Neuronal stem cell (in vitro differentiated cells): ENCODE data around the gene CPS1.

Source experiments
- DNase-seq: peaks from one replicate; pipeline ENCODE4 v3.0.0-alpha.2; 2013; ENCODE audit warnings: low spot score
- H2AFZ ChIP-seq: one replicate; pipeline ENCODE4 v1.6.1; 2013; ENCODE audit warnings: mild to moderate bottlenecking, low read length, inconsistent platforms
- H2AK5ac ChIP-seq: 2 replicates; pipeline ENCODE4 v1.6.1; 2013; ENCODE audit warnings: low read depth, mild to moderate bottlenecking, inconsistent platforms, low read length, moderate library complexity, mixed read lengths
- H2BK120ac ChIP-seq: 2 replicates; pipeline ENCODE4 v1.6.1; 2013; ENCODE audit warnings: low read depth, mild to moderate bottlenecking, inconsistent platforms, low read length, moderate library complexity, mixed read lengths
- H2BK12ac ChIP-seq: one replicate; pipeline ENCODE4 v1.6.1; 2013; ENCODE audit warnings: low read length, inconsistent platforms
- H2BK15ac ChIP-seq: 2 replicates; pipeline ENCODE4 v1.6.1; 2013; ENCODE audit warnings: mild to moderate bottlenecking, low read length, inconsistent platforms, mixed read lengths
- H2BK5ac ChIP-seq: one replicate; pipeline ENCODE4 v1.6.1; 2013; ENCODE audit warnings: inconsistent platforms, mild to moderate bottlenecking, low read length, moderate library complexity
- H3K14ac ChIP-seq: one replicate; pipeline ENCODE4 v1.6.1; 2013; ENCODE audit warnings: low read length, inconsistent platforms
- H3K18ac ChIP-seq: 2 replicates; pipeline ENCODE4 v1.6.1; 2013; ENCODE audit warnings: low read length, inconsistent platforms
- H3K23ac ChIP-seq: 2 replicates; pipeline ENCODE4 v1.6.1; 2013; ENCODE audit warnings: low read depth, mild to moderate bottlenecking, mixed read lengths, low read length, inconsistent platforms; ENCODE audit not compliant: poor library complexity
- H3K27ac ChIP-seq: replicated peaks from 3 replicates; pipeline ENCODE4 v1.5.1; 2013; ENCODE audit warnings: low read length, inconsistent platforms
- H3K27me3 ChIP-seq, 3 experiments: 2 replicates each; pipeline ENCODE4 v1.6.1; 2013; ENCODE audit warnings: low read length in 3 of 3, mild to moderate bottlenecking in 2 of 3, inconsistent platforms in 1 of 3, low read depth in 1 of 3, mixed read lengths in 1 of 3, moderate library complexity in 1 of 3; ENCODE audit not compliant: control insufficient read depth in 3 of 3, insufficient read depth in 3 of 3
- H3K36me3 ChIP-seq, 2 donors: replicated peaks in 1 of 2; 2 replicates each; pipeline ENCODE4 v1.6.1; 2013; ENCODE audit warnings: low read length in 2 of 2; ENCODE audit not compliant: control insufficient read depth in 2 of 2, insufficient read depth in 2 of 2
- H3K4ac ChIP-seq: 2 replicates; pipeline ENCODE4 v1.6.1; 2013; ENCODE audit warnings: inconsistent platforms, mild to moderate bottlenecking, low read length, moderate library complexity
- H3K4me1 ChIP-seq, 2 donors: 1 replicate in 1 of 2; 2 replicates in 1 of 2; pipeline ENCODE4 v1.6.1; 2013; ENCODE audit warnings: low read length in 2 of 2, low read depth in 1 of 2; ENCODE audit not compliant: control insufficient read depth in 2 of 2, insufficient read depth in 1 of 2
- H3K4me2 ChIP-seq: one replicate; pipeline ENCODE4 v1.6.1; 2013; ENCODE audit warnings: mild to moderate bottlenecking, low read length, inconsistent platforms; ENCODE audit not compliant: insufficient read depth, poor library complexity, severe bottlenecking
- H3K4me3 ChIP-seq, 2 donors: 2 replicates each; pipeline ENCODE4 v1.5.1; 2013; ENCODE audit warnings: low read length in 2 of 2, mild to moderate bottlenecking in 2 of 2, inconsistent platforms in 1 of 2, moderate library complexity in 1 of 2
- H3K79me1 ChIP-seq: one replicate; pipeline ENCODE4 v1.6.1; 2013; ENCODE audit warnings: low read depth, mild to moderate bottlenecking, inconsistent platforms, low read length, moderate library complexity
- H3K9ac ChIP-seq: one replicate; pipeline ENCODE4 v1.6.1; 2013; ENCODE audit warnings: mild to moderate bottlenecking, low read depth, low read length, inconsistent platforms; ENCODE audit not compliant: poor library complexity
- H3K9me3 ChIP-seq, 2 donors: replicated peaks in 1 of 2; 2 replicates each; pipeline versions ENCODE3 to v1.6.1; 2013; ENCODE audit warnings: low read length in 2 of 2, mild to moderate bottlenecking in 2 of 2, inconsistent platforms in 1 of 2, low read depth in 1 of 2, mixed read lengths in 1 of 2, moderate library complexity in 1 of 2; ENCODE audit not compliant: control insufficient read depth in 2 of 2, insufficient read depth in 1 of 2
- H4K8ac ChIP-seq: one replicate; pipeline ENCODE4 v1.6.1; 2013; ENCODE audit warnings: low read depth, mild to moderate bottlenecking, inconsistent platforms, low read length, moderate library complexity
- H4K91ac ChIP-seq: one replicate; pipeline ENCODE4 v1.6.1; 2013; ENCODE audit warnings: low read length, low read depth, mild to moderate bottlenecking, inconsistent platforms; ENCODE audit not compliant: poor library complexity
- WGBS, 2 donors: extraction: QIAGEN DNeasy Blood & Tissue Kit; methylation state at CpG; one replicate each; pipeline ENCODE4 v1.1.7; 2013; ENCODE audit warnings: missing lambda C conversion rate in 2 of 2, mixed read lengths in 1 of 2; ENCODE audit not compliant: insufficient read length in 2 of 2, insufficient replicate concordance in 1 of 2; ENCODE audit errors: extremely low coverage in 2 of 2; 5-methylcytosine and 5-hydroxymethylcytosine counted together

The CPS1 gene

GRCh38 chr2:210660751-210661150 is 104.4 kb downstream of the CPS1 start:
- DNase-seq: no peak
- Histone ChIP-seq H2BK15ac (no peak overlapping the region), H4K91ac (no peak overlapping the region), H2BK12ac (no peak overlapping the region), H3K9ac (no peak overlapping the region), H3K79me1 (no peaks in the 10 kb centered on the region), H3K9me3 (peaks cover 0 to 23% of the 10 kb centered on the region in 2 donors), H4K8ac (no peak overlapping the region), H3K14ac (no peak overlapping the region), H3K27me3 (no peaks in the 10 kb centered on the region), H2BK120ac (no peak overlapping the region), H2BK5ac (no peak overlapping the region), H3K4me3 (no peak overlapping the region), H2AK5ac (no peak overlapping the region), H3K18ac (no peak overlapping the region), H3K36me3 (peaks cover 0 to 43% of the 10 kb centered on the region in 2 donors), H3K27ac (no peak overlapping the region), H3K4ac (no peak overlapping the region), H3K4me1 (no peaks in the 10 kb centered on the region), H3K23ac (no peak overlapping the region), H2AFZ (no peak overlapping the region), H3K4me2 (no peak overlapping the region)

GRCh38 chr2:210662560-210662959 is 106.2 kb downstream of the CPS1 start:
- no peak overlapping the region for H3K4ac ChIP-seq
- no peak overlapping the region for H4K91ac ChIP-seq
- no CpG with 5 or more reads among the region's 1 CpG for WGBS, 2 donors
- H2AK5ac ChIP-seq: no peak overlapping the region
- no peak overlapping the region for H3K18ac ChIP-seq
- no peak for DNase-seq
- no peak overlapping the region for H3K4me3 ChIP-seq
- no peak overlapping the region for H3K27ac ChIP-seq
- no peak overlapping the region for H2BK12ac ChIP-seq
- H3K9me3 ChIP-seq: peaks cover 0 to 23% of the 10 kb centered on the region in 2 donors
- no peak overlapping the region for H3K9ac ChIP-seq
- H4K8ac ChIP-seq: no peak overlapping the region
- H2BK5ac ChIP-seq: no peak overlapping the region
- H3K36me3 ChIP-seq: peaks cover 0 to 36% of the 10 kb centered on the region in 2 donors
- H2BK120ac ChIP-seq: no peak overlapping the region
- H3K27me3 ChIP-seq: no peaks in the 10 kb centered on the region
- H3K4me1 ChIP-seq: no peaks in the 10 kb centered on the region
- H3K23ac ChIP-seq: no peak overlapping the region
- H2AFZ ChIP-seq: no peak overlapping the region
- H3K14ac ChIP-seq: no peak overlapping the region
- no peak overlapping the region for H2BK15ac ChIP-seq
- no peaks in the 10 kb centered on the region for H3K79me1 ChIP-seq
- H3K4me2 ChIP-seq: no peak overlapping the region

GRCh38 chr2:210663631-210664089 is 107.3 kb downstream of the CPS1 start:
- WGBS, 2 donors: no CpG with 5 or more reads among the region's 3 CpGs
- Histone ChIP-seq H2BK15ac (no peak overlapping the region), H3K4me2 (no peak overlapping the region), H3K79me1 (no peaks in the 10 kb centered on the region), H3K18ac (no peak overlapping the region), H2BK12ac (no peak overlapping the region), H3K14ac (no peak overlapping the region), H3K36me3 (peaks cover 0 to 30% of the 10 kb centered on the region in 2 donors), H3K9ac (no peak overlapping the region), H3K4me1 (no peaks in the 10 kb centered on the region), H3K27ac (no peak overlapping the region), H2BK120ac (no peak overlapping the region), H4K91ac (no peak overlapping the region), H2AFZ (no peak overlapping the region), H3K23ac (no peak overlapping the region), H2AK5ac (no peak overlapping the region), H4K8ac (no peak overlapping the region), H3K4ac (no peak overlapping the region), H3K9me3 (peaks cover 0 to 23% of the 10 kb centered on the region in 2 donors), H3K4me3 (no peak overlapping the region), H2BK5ac (no peak overlapping the region), H3K27me3 (no peaks in the 10 kb centered on the region)
- peak; percentile 11 for DNase-seq

GRCh38 chr2:210667711-210668110 is 111.3 kb downstream of the CPS1 start:
- H2BK12ac ChIP-seq: no peak overlapping the region
- H3K23ac ChIP-seq: no peak overlapping the region
- H3K14ac ChIP-seq: no peak overlapping the region
- H4K8ac ChIP-seq: no peak overlapping the region
- H2BK15ac ChIP-seq: no peak overlapping the region
- no peak overlapping the region for H4K91ac ChIP-seq
- H3K27ac ChIP-seq: no peak overlapping the region
- no peak for DNase-seq
- H3K36me3 ChIP-seq: peaks cover 0 to 4% of the 10 kb centered on the region in 2 donors
- no peak overlapping the region for H2AK5ac ChIP-seq
- H2BK120ac ChIP-seq: no peak overlapping the region
- no peak overlapping the region for H3K4ac ChIP-seq
- no peaks in the 10 kb centered on the region for H3K27me3 ChIP-seq
- H2BK5ac ChIP-seq: no peak overlapping the region
- no peak overlapping the region for H3K9ac ChIP-seq
- no peaks in the 10 kb centered on the region for H3K4me1 ChIP-seq
- no peak overlapping the region for H3K18ac ChIP-seq
- no peak overlapping the region for H2AFZ ChIP-seq
- WGBS, 2 donors: no CpG with 5 or more reads among the region's 5 CpGs
- H3K4me2 ChIP-seq: no peak overlapping the region
- H3K4me3 ChIP-seq: no peak overlapping the region
- H3K9me3 ChIP-seq: no peaks in the 10 kb centered on the region
- no peaks in the 10 kb centered on the region for H3K79me1 ChIP-seq
